Measurements from ENCODE around the gene MAGI3. TPM values are rescaled to one million over a fixed set of nuclear protein-coding genes. Genes with fewer than 3 reads are reported as not detected.

Gene MAGI3
- total and polyA plus RNA-seq, 11 donors: 2.1 to 10.0 (median 8.1) TPM

- intact Hi-C loops (cut with DNase I): loop anchor here in 2 of 10 donors (10.0 kb wide), 2 partner anchors 275 to 955 kb away; partner anchors contain the start of genes MAGI3 (in 1 of the 2) and PPM1J (in 1 of the 2)
- DNase-seq: no peak
These were observed 279.7 kb downstream of the MAGI3 start for GRCh38 chr1:113669988-113670387.

GRCh38 chr1:113670650-113671049 is 280.3 kb downstream of the MAGI3 start:
- Histone ChIP-seq H3K9me3 (no peaks in the 10 kb centered on the region), H3K27ac (no peak overlapping the region), H3K4me3 (no peak overlapping the region), H3K4me1 (no peaks in the 10 kb centered on the region), H3K27me3 (no peaks in the 10 kb centered on the region), H3K36me3 (peaks cover 0 to 32% (median 14%) of the 10 kb centered on the region in 9 donors)
- ATAC-seq (no peak), DNase-seq (no peak)
- 97 to 100% (median 98%) methylated on average over 1 of the region's 1 CpG for WGBS, 4 donors
- no peak for TF ChIP-seq POLR2A (IDR thresholded peaks at IDR 0.05)
- no peak for TF ChIP-seq CTCF (IDR thresholded peaks at IDR 0.05)
- intact Hi-C loops (cut with DNase I): loop anchor here in 2 of 10 donors (10.0 kb wide), 2 partner anchors 276 to 956 kb away; partner anchors contain the start of genes MAGI3 (in 1 of the 2) and PPM1J (in 1 of the 2)

More at GRCh38 chr1:113669988-113670387, 279.7 kb downstream of the MAGI3 start:
- no peak for ATAC-seq
- WGBS, 4 donors: 88 to 94% (median 93%) methylated on average over 1 of the region's 1 CpG
- no peaks in the 10 kb centered on the region for H3K4me1 ChIP-seq
- no peak for TF ChIP-seq POLR2A (IDR thresholded peaks at IDR 0.05)
- no peak for TF ChIP-seq CTCF (IDR thresholded peaks at IDR 0.05)
- no peaks in the 10 kb centered on the region for H3K9me3 ChIP-seq
- no peak overlapping the region for H3K4me3 ChIP-seq
- peaks cover 0 to 32% (median 14%) of the 10 kb centered on the region in 9 donors for H3K36me3 ChIP-seq
- no peaks in the 10 kb centered on the region for H3K27me3 ChIP-seq
- H3K27ac ChIP-seq: no peak overlapping the region

- ATAC-seq (no peak), DNase-seq (no peak)
- intact Hi-C loops (cut with DNase I): loop anchor here in 2 of 10 donors (10.0 kb wide), 2 partner anchors 278 to 958 kb away; partner anchors contain the start of genes MAGI3 (in 1 of the 2) and PPM1J (in 1 of the 2)
- TF ChIP-seq POLR2A (IDR thresholded peaks at IDR 0.05) (no peak), CTCF (IDR thresholded peaks at IDR 0.05) (no peak)
- Histone ChIP-seq H3K9me3 (no peaks in the 10 kb centered on the region), H3K27me3 (no peaks in the 10 kb centered on the region), H3K4me3 (no peak overlapping the region), H3K4me1 (peaks cover 0 to 7% (median 4%) of the 10 kb centered on the region in 12 donors), H3K36me3 (peaks cover 0 to 27% (median 14%) of the 10 kb centered on the region in 9 donors), H3K27ac (no peak overlapping the region)
- 95 to 97% (median 96%) methylated on average over 4 of the region's 4 CpGs for WGBS, 4 donors
These were observed 282.2 kb downstream of the MAGI3 start for GRCh38 chr1:113672491-113672890.

- no peak for ATAC-seq
- Histone ChIP-seq H3K27ac (no peak overlapping the region), H3K9me3 (no peaks in the 10 kb centered on the region), H3K4me3 (no peak overlapping the region), H3K36me3 (peaks cover 0 to 27% (median 14%) of the 10 kb centered on the region in 9 donors), H3K4me1 (peaks cover 0 to 11% (median 7%) of the 10 kb centered on the region in 12 donors), H3K27me3 (no peaks in the 10 kb centered on the region)
- 88 to 97% (median 92%) methylated on average over 1 of the region's 1 CpG for WGBS, 4 donors
- intact Hi-C loops (cut with DNase I): loop anchor here in 2 of 10 donors (10.0 kb wide), 2 partner anchors 280 to 960 kb away; partner anchors contain the start of genes MAGI3 (in 1 of the 2) and PPM1J (in 1 of the 2)
- TF ChIP-seq CTCF (IDR thresholded peaks at IDR 0.05) (no peak), POLR2A (IDR thresholded peaks at IDR 0.05) (no peak)
- DNase-seq: no peak
These were observed 284.3 kb downstream of the MAGI3 start for GRCh38 chr1:113674591-113674990.
